ENCODE measurements around the gene HORMAD1. TPM values are rescaled to one million over a fixed set of nuclear protein-coding genes. Genes with fewer than 3 reads are reported as not detected.

Gene HORMAD1
- total and polyA plus RNA-seq, 2 donors (not counting 3 experiments of a cell fraction or from before 2014, with no cell fraction given): not detected

- ChIA-PET POLR2A (no interaction called here), CTCF (interaction anchor here (3.0 kb wide), 1 partner anchor 163 kb away, joined by 8 read pairs; no protein-coding TSS in a partner anchor)
- Histone ChIP-seq H3K36me3 (ENCODE audit: control insufficient read depth in 2 of 2, extremely low read depth in 1 of 2, insufficient read depth in 2 of 2, low read length in 2 of 2) (peaks cover 17 to 19% of the 10 kb centered on the region in 2 experiments), H3K27ac (ENCODE audit: insufficient read depth, low read depth, low read length) (no peak overlapping the region), H4K20me1 (replicated peaks; ENCODE audit: control insufficient read depth, extremely low read depth, insufficient read depth, low read length) (no peaks in the 10 kb centered on the region), H3K4me2 (ENCODE audit: insufficient read depth, low read length) (no peak overlapping the region), H3K9me1 (replicated peaks; ENCODE audit: control insufficient read depth, extremely low read depth, insufficient read depth, low read length) (no peaks in the 10 kb centered on the region), H3K79me2 (ENCODE audit: control insufficient read depth, insufficient read depth, low read length) (no peaks in the 10 kb centered on the region), H3K9me3 (replicated peaks; ENCODE audit: control insufficient read depth, insufficient read depth, low read length) (no peaks in the 10 kb centered on the region), H3K27me3 (ENCODE audit: control insufficient read depth in 2 of 2, insufficient read depth in 2 of 2, low read length in 2 of 2) (no peaks in the 10 kb centered on the region), H3K4me3 (replicated peaks in 1 of 3; ENCODE audit: insufficient read depth in 1 of 3, low read depth in 1 of 3, low read length in 3 of 3) (no peak overlapping the region), H3K9ac (replicated peaks; ENCODE audit: extremely low read depth, insufficient read depth, low read length) (no peak overlapping the region), H2AFZ (ENCODE audit: low read depth, low read length) (no peak overlapping the region), H3K4me1 (ENCODE audit: control insufficient read depth, extremely low read depth, insufficient read depth, low read length) (no peaks in the 10 kb centered on the region)
- no TSS peak for BruUV-seq (replicated peaks)
- TF ChIP-seq MYC (IDR thresholded peaks at IDR 0.05; ENCODE audit: low read depth, low read length) (no peak), POLR2A (IDR thresholded peaks at IDR 0.05; ENCODE audit: low read depth, low read length) (no peak), MAX (IDR thresholded peaks at IDR 0.05; ENCODE audit: insufficient read depth, insufficient read length) (no peak), FOS (IDR thresholded peaks at IDR 0.05; ENCODE audit: borderline replicate concordance, insufficient read depth, low read length) (no peak), POLR2AphosphoS5 (IDR thresholded peaks at IDR 0.05; ENCODE audit: insufficient read depth, low read depth, low read length) (no peak), CTCF (IDR thresholded peaks at IDR 0.05; ENCODE audit: extremely low read depth in 1 of 2, insufficient read depth in 1 of 2, low read depth in 1 of 2, low read length in 2 of 2) (no peak), GATA2 (IDR thresholded peaks at IDR 0.05; ENCODE audit: insufficient read depth, insufficient read length, low read depth, low read length) (no peak), JUN (IDR thresholded peaks at IDR 0.05; ENCODE audit: borderline replicate concordance, insufficient read depth, insufficient read length, low read depth) (no peak), EZH2 (IDR thresholded peaks at IDR 0.05; ENCODE audit: borderline replicate concordance, low read depth, low read length, severe bottlenecking) (no peak)
- dilution Hi-C loops (cut with MboI; ENCODE audit: extremely low pct_ligation_motif_present, low sequenced_read_pairs) (no loop called here), intact Hi-C loops (cut with micrococcal nuclease) (loop anchor here (10.0 kb wide), 1 partner anchor 65 kb away; no protein-coding TSS in a partner anchor)
- DNase-seq (ENCODE audit: low read depth, low spot score) (no peak), FAIRE-seq (no peak)
These were observed 70.5 kb downstream of the HORMAD1 start for GRCh38 chr1:150650193-150650592.

All from endothelial cell of umbilical vein (primary cell).